Panc1 (cell line): ENCODE data around the gene ACSL1. TPM values are rescaled to one million over a fixed set of nuclear protein-coding genes. Genes with fewer than 3 reads are reported as not detected.

Experiments used
- ATAC-seq: fragments of 200-7000 bp; cut with Tn5 transposase; 2 replicates; pipeline ENCODE4 v1.9.1; 2020; ENCODE audit warnings: mild to moderate bottlenecking, moderate library complexity
- BruUV-seq: library from RNA; stranded (reverse); fragments of 400-500 nt; replicated peaks from 2 replicates; lab custom pipeline; 2021; lab: Mats Ljungman, UMichigan
- CTCF ChIA-PET: fragments of 300-600 bp; sonication (Branson Sonifier 250); formaldehyde crosslinking; loops from one replicate; lab custom pipeline; 2022; ENCODE audit warnings: antibody characterized with exemption; lab: Charles Lee
- POLR2A ChIA-PET: fragments of 300-600 bp; sonication (Branson Sonifier 250); formaldehyde crosslinking; loops from one replicate; lab custom pipeline; 2022; ENCODE audit warnings: antibody characterized with exemption; lab: Charles Lee
- DNase-seq: peaks from one replicate; pipeline ENCODE4 v3.0.0-alpha.2; 2010; ENCODE audit warnings: low read depth, low spot score
- H3K27ac ChIP-seq: 2 replicates; pipeline ENCODE4 v1.5.1; 2011; ENCODE audit warnings: mild to moderate bottlenecking, low read length, inconsistent platforms
- H3K27me3 ChIP-seq: fragments of 200-500 bp; sonication (Bioruptor generic); 2 replicates; pipeline ENCODE4 v1.6.0; 2014; ENCODE audit warnings: low read length, inconsistent platforms; ENCODE audit not compliant: control insufficient read depth, insufficient read depth
- H3K36me3 ChIP-seq: fragments of 200-500 bp; sonication (Bioruptor generic); 2 replicates; pipeline ENCODE4 v1.5.1; 2014; ENCODE audit warnings: inconsistent platforms, mild to moderate bottlenecking, low read length, moderate library complexity; ENCODE audit not compliant: control insufficient read depth, insufficient read depth
- H3K4me1 ChIP-seq: 2 replicates; pipeline ENCODE4 v1.5.1; 2011; ENCODE audit warnings: inconsistent platforms, mild to moderate bottlenecking, low read length, moderate library complexity; ENCODE audit not compliant: control insufficient read depth, insufficient read depth
- H3K4me3 ChIP-seq, 2 experiments: 2 replicates each; pipeline ENCODE4 v1.5.1; 2011 to 2012; ENCODE audit warnings: low read depth in 2 of 2, low read length in 2 of 2, mild to moderate bottlenecking in 2 of 2, inconsistent platforms in 1 of 2, moderate library complexity in 1 of 2
- H3K9me3 ChIP-seq: fragments of 200-500 bp; sonication (Bioruptor generic); 2 replicates; pipeline ENCODE4 v1.5.1; 2014; ENCODE audit warnings: low read depth, mild to moderate bottlenecking, inconsistent platforms, low read length, moderate library complexity; ENCODE audit not compliant: control insufficient read depth, insufficient read depth
- CTCF ChIP-seq: fragments of 450-650 bp; IDR thresholded peaks from 2 replicates; pipeline ENCODE4 v1.5.1; 2017; ENCODE audit warnings: mild to moderate bottlenecking
- POLR2AphosphoS5 ChIP-seq: IDR thresholded peaks from 2 replicates; pipeline ENCODE4 v1.6.1; 2012; ENCODE audit warnings: mild to moderate bottlenecking, low read depth, low read length, moderate library complexity
- REST ChIP-seq, 2 experiments: IDR thresholded peaks; 2 replicates each; pipeline ENCODE4 v1.6.1; 2011 to 2012; ENCODE audit warnings: low read depth in 2 of 2, control low read depth in 1 of 2, low read length in 1 of 2, mild to moderate bottlenecking in 1 of 2, moderate library complexity in 1 of 2; ENCODE audit not compliant: insufficient read depth in 1 of 2
- SIN3A ChIP-seq: IDR thresholded peaks from 2 replicates; pipeline ENCODE4 v1.6.1; 2012; ENCODE audit warnings: low read depth, mild to moderate bottlenecking, low read length, moderate library complexity, borderline replicate concordance; ENCODE audit not compliant: insufficient read depth
- TCF7L2 ChIP-seq: IDR thresholded peaks from 2 replicates; pipeline ENCODE4 v1.6.1; 2011; ENCODE audit warnings: mild to moderate bottlenecking, low read depth, low read length, inconsistent platforms
- in situ Hi-C: cut with HindIII; loops from 2 replicates; pipeline ENCODE4 v1.10.0; 2016; ENCODE audit warnings: low sequenced_read_pairs, low pct_unique_long_range_greater_than_20kb
- intact Hi-C: fragments of 100-400 bp; cut with micrococcal nuclease; formaldehyde crosslinking; loops from one replicate; pipeline ENCODE4 v1.10.0; 2022; ENCODE audit not compliant: unreplicated experiment
- total RNA-seq: library from RNA; stranded (reverse); gene quantifications from one replicate; pipeline ENCODE4 v1.2.1, GENCODE V29; 2021; ENCODE audit not compliant: unreplicated experiment

The ACSL1 gene
- total RNA-seq, 1 experiment from 2014 or later: 15.4 TPM

GRCh38 chr4:184854673-184855072 is 28.9 kb upstream of the ACSL1 start:
- CTCF ChIA-PET: no interaction called here
- Histone ChIP-seq H3K4me3 (no peak overlapping the region), H3K27ac (no peak overlapping the region), H3K27me3 (peaks cover 6% of the 10 kb centered on the region), H3K4me1 (no peaks in the 10 kb centered on the region), H3K9me3 (no peaks in the 10 kb centered on the region), H3K36me3 (no peaks in the 10 kb centered on the region)
- no peak for DNase-seq
- intact Hi-C loops (no loop called here), in situ Hi-C loops (no loop called here)
- no peak for ATAC-seq
- BruUV-seq: no TSS peak
- TF ChIP-seq REST (IDR thresholded peaks at IDR 0.05; ENCODE audit: insufficient read depth in 1 of 2, low read depth in 2 of 2, low read length in 1 of 2): no peak
- TF ChIP-seq SIN3A: no peak
- no peak for TF ChIP-seq POLR2AphosphoS5
- no peak for TF ChIP-seq CTCF
- no peak for TF ChIP-seq TCF7L2
- POLR2A ChIA-PET: no interaction called here

DNA sequence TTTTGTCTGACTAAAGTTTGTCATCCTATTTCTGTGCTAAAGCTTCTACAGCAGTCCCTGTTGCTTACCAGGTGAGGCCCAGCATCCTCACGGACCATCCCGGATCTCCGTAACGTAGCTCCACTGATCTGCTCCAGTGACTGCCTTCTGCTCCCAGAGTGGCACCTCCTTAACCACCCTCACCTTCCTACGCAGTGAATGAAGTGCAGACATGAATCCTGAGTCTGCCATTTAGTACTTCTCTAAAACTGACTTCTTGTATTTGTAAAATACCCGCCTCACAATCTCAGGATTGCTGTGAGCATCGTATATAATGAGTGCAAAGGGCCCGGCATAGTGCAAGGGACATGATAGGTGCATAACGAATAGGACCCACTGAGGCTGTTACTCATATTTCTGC is 27.7 kb upstream of the ACSL1 start:
- ChIA-PET CTCF (no interaction called here), POLR2A (no interaction called here)
- H3K27me3 ChIP-seq: peaks cover 8% of the 10 kb centered on the region
- no peak for TF ChIP-seq SIN3A
- TF ChIP-seq POLR2AphosphoS5: no peak
- no peak for TF ChIP-seq TCF7L2
- TF ChIP-seq CTCF: no peak
- no peak for TF ChIP-seq REST (IDR thresholded peaks at IDR 0.05; ENCODE audit: insufficient read depth in 1 of 2, low read depth in 2 of 2, low read length in 1 of 2)
- no peaks in the 10 kb centered on the region for H3K9me3 ChIP-seq
- H3K36me3 ChIP-seq: no peaks in the 10 kb centered on the region
- intact Hi-C loops (no loop called here), in situ Hi-C loops (no loop called here)
- DNase-seq (no peak), ATAC-seq (no peak)
- no peaks in the 10 kb centered on the region for H3K4me1 ChIP-seq
- no peak overlapping the region for H3K4me3 ChIP-seq
- no TSS peak for BruUV-seq
- H3K27ac ChIP-seq: no peak overlapping the region
